Measurements from ENCODE around the gene TRIM44.

GRCh38 chr11:35615921-35616900, 46.4 kb upstream of the TRIM44 start:
- no peak for TF ChIP-seq POLR2A (IDR thresholded peaks at IDR 0.05)
- TF ChIP-seq, protein P1, sequence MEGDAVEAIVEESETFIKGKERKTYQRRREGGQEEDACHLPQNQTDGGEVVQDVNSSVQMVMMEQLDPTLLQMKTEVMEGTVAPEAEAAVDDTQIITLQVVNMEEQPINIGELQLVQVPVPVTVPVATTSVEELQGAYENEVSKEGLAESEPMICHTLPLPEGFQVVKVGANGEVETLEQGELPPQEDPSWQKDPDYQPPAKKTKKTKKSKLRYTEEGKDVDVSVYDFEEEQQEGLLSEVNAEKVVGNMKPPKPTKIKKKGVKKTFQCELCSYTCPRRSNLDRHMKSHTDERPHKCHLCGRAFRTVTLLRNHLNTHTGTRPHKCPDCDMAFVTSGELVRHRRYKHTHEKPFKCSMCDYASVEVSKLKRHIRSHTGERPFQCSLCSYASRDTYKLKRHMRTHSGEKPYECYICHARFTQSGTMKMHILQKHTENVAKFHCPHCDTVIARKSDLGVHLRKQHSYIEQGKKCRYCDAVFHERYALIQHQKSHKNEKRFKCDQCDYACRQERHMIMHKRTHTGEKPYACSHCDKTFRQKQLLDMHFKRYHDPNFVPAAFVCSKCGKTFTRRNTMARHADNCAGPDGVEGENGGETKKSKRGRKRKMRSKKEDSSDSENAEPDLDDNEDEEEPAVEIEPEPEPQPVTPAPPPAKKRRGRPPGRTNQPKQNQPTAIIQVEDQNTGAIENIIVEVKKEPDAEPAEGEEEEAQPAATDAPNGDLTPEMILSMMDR (IDR thresholded peaks at IDR 0.05), result peak; percentile 64 to 83 (median 71)
- TF ChIP-seq EP300 (IDR thresholded peaks at IDR 0.05), result no peak
